T-helper 22 cell (primary cell): ENCODE measurements around the gene ARL4A.
A peak's percentile ranks its signal among the peaks of the same experiment; 100 is the strongest.

Experiments used
- DNase-seq: peaks from one replicate; pipeline ENCODE4 v3.0.0-alpha.2; 2020; ENCODE audit warnings: low read depth

The ARL4A gene

DNA sequence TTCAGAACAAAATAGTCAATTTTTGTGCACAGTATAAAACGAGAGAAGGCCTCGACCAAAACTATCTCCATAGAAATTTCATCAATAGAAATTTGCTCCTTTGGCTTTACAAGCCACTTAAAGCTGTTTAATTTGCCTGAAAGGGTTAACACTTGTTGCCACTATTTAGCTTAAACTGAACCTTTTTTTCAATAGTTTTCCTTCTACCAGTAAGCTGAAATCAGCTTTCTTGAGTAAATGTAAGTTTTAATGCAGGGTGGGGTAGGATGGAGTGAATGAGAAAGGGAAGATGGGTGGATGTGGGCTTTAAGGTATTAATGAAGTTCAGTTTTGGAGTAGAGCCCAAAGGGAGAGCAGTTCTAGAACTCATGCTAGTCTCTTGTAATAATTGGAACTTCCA, 39.5 kb downstream of the ARL4A start:
- no peak for DNase-seq

DNA sequence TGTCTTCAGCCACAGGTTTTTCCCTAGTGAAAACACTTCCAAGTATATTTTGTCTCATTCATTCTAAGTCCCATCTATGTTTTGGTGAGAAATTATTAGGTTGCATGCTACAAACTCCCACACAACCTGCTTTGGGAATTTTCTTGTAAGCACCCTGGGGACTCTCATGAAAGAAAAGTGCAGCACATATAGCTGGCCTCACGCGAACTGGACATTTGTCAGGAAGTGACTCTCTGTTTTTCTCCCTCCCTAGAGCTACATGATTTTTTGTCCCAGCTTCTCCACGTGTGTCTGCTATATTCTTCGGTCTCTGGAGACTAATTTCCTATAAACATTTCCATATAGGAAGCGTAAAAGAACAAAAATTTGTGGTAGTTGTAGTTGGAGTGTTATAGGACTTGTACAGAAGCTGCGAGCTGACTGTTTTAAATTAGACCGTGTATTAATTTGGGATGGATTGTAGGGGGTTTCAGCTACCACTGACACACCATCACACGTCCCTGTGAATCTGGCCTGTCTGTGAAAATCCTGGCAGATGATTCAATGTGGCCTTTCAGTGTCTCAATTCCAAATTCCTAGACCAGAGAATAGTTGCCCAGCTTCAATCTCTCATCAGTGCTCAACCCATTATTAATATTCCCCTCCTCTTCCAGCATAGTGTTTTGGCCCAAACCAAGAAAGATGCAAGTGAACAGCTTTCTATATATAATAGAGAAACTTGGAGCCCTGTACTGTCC, 40.2 kb downstream of the ARL4A start:
- no peak for DNase-seq

DNA sequence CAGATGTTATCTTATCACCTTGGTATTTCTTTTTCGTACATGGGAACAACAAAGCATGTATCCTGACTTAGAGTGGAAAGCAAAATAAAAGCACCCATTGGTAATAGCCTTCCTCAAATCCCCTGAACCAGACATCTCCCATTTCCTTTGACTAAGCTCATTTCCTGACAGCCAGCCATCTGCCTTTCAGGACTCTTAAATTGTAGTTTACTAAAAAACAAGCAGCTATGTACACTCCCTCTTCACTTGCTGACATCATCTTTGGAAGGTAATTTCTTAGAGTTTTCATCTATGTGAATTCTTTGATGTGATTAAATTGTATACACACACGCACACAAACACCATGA, 40.7 kb downstream of the ARL4A start:
- no peak for DNase-seq

DNA sequence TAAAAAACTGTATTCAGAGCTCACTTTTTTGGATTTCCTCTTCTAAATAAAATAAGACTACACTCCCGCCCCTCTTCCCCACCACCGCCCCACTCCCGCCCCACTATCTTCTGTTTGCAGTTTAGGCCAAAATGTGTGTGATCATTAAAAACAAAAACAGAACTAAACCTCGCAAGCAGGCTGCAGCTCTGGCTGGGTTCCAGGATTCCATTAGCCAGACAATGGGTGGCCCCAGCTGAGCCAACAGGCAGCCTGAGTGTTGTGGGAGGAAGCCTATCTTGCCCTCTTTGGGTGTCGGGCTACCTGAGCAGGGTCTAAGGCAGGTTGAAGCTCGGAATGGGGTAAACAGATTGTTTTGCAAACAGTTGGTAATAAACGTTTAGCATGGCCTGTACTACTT, 41.7 kb downstream of the ARL4A start:
- DNase-seq = no peak

DNA sequence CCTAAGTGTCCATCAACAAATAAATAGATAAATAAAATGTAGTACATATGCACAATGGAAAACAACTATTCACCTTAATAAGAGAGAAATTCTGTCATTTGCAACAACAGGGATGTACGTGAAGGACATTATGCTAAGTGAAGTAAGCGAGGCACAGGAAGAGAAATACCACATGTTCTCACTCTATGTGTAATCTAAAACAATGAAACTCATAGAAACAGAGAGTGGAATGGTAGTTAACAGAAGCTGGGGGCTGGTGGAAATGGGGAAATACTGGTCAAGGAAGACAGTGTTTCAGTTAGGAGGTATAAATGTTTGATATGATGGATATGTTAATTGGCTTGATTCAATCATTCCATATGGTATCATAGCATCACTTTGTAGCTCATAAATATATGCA, 43.1 kb downstream of the ARL4A start:
- DNase-seq = no peak

DNA sequence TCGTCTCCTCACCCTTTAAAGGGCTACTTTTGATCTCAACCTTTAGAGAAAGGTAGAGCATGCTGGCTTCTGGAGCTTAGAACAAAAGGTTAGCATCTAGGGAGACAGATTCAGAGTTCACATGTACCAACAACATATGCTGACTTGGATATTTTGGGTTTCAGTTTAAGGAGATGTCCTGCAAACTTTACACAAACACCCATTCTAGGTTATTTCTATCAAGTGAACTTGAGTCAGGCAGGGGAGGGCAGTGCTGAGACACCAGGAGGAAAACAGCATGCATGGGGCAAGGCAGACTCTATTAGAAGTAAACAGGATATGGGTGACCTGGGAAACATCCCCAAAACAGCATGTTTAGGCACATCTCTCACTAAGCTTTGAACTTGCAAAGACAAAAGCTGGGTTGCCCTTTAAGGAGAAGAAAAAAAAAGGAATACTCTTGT, 43.8 kb downstream of the ARL4A start:
- DNase-seq = peak; percentile 1

DNA sequence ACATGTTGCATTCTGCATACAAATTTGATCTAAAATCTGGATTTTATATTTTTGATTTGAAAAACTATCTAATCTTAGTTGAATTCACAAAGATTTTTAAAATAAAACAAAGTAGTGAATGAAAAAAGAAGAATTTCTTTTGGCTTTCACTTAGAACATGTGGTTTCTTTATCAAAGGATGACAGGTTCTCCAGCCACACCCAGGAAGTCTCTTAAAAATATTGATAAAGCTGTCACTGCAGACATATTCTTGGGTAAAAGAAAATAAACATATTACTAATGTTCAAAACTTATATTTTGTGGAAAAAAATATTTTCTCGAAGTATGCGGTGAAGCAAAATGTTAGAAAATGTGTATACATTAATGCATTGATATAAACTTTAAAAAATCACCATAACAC, 44.3 kb downstream of the ARL4A start:
- no peak for DNase-seq

DNA sequence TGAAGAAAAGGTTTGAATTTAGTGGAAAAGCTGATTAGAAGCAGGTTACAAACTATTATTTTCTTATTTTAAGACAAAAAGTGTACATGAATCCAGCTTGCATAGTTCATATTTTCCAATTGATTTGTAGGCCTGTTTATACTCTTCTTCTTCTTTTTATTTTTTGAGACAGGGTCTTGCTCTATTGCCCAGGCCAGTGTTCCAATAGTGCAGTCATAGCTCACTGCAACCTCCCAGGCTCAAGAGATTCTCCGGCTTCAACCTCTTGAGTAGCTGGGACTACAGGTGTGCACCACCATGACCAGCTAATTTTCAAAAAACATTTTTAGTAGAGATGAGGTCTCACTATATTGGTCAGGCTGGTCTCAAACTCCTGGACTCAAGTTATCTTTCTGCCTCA, 45.0 kb downstream of the ARL4A start:
- no peak for DNase-seq

DNA sequence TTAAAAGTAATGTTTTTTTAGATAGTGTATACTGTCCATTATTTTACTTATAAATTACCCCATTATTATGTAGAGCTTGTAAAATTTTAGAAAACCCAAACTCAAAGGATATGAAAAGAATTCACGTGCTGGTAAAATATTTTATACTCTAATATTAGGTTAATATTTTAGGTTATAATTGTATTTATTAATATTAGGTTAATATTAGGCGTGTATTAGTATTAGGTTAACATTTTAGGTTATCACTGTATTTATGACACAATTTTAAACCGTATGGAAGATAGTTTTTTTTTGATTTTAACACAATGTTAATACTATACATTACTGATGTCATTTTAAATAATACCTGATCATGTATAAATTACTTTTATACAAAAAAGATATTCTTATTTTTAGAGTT, 48.5 kb downstream of the ARL4A start:
- no peak for DNase-seq

DNA sequence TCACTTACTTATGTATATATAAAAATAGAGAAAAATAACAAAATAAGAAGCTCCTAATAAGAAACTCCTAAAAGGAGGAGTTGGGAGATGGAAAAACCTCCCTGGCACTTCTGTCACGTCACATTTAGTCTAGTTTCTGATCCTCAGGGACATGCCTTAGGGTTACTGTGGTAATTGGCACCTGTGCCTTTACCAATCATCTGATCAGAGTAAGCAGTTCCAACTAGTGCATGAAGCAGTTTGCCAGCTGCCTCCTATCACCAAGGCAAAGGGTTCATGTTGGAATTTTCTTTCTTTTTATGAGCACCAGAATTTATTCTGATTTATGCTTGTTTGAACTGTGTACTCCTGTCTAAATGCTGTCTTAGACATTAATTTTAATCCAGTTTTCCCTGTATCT, 49.9 kb downstream of the ARL4A start:
- DNase-seq = no peak

DNA sequence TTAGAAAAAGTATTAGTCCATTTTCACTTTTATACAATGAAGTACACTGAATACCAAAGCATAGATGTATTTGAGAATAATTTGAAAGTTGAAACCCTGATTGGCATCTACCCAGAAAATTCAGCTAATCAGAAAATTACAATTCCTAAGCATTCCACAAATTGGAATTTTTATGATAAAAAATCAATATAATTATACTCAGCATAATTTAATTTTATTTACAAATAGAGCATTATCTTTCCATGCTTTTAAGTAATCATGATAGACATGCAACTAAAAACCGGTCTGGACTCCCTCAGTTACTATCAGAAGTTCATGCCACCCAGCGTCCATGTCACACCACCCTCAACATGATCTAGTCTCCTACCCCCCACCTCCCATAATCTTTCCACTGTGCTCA, 50.4 kb downstream of the ARL4A start:
- DNase-seq = no peak

DNA sequence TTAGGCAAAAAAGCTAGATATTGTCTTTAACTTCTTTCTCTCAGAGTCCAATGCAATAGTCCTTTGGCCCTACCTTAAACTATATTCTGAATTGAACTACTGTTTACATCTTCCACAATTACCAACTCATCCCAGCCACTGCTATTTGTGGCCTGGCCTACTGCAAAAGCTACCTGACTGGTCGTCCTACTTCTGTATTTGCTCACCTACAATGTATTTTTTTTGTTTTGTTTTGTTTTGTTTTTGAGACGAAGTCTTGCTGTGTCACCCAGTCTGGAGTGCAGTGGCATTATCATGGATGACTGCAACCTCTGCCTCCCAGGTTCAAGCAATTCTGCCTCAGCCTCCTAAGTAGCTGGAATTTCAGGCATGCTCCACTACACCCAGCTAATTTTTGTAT, 51.2 kb downstream of the ARL4A start:
- DNase-seq = no peak
